GM23248 (cell line): ENCODE data around the gene SDHAF1.

Experiments
- EZH2 ChIP-seq: fragments of 200-600 bp; sonication (generic); IDR thresholded peaks from 2 replicates; pipeline ENCODE4 v1.6.1; 2018; ENCODE audit warnings: antibody characterized with exemption, mild to moderate bottlenecking; ENCODE audit not compliant: insufficient read depth, poor library complexity, severe bottlenecking
- EZH2phosphoT487 ChIP-seq: fragments of 200-600 bp; sonication (generic); IDR thresholded peaks from 2 replicates; pipeline ENCODE4 v1.6.1; 2018; ENCODE audit warnings: antibody characterized with exemption, moderate library complexity, mild to moderate bottlenecking, low read depth; ENCODE audit not compliant: insufficient read depth

- no peak for TF ChIP-seq EZH2
- TF ChIP-seq EZH2phosphoT487 = no peak
These were observed 4.8 kb upstream of the SDHAF1 start for GRCh38 chr19:35990156-35990555.
